Fibroblast of skin of back (primary cell): ENCODE data around the gene WDCP.

Experiments
- DNase-seq: peaks from one replicate; pipeline ENCODE4 v3.0.0-alpha.2; 2013

The WDCP gene

DNA sequence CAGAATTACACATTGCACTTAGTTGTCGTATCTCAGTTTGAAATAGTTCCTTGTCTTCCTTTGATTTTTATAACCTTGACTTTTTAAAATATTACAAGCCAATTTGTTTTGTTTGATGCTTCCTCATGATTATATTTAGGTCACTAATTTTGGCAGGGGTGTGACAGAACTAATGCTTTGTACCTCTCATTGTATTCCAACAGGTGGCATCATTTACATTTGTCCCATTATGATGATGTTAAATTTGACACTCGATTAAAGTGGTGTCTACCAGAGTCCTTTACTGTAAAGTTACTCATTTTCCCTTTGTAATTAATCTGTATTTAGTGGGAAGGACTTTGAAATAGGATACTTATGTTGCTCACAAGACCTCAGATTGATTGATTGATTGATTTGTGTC lies 58.8 kb downstream of the WDCP start:
- peak; percentile 22 for DNase-seq
